ENCODE measurements around the gene RBBP8NL.

GRCh38 chr20:62475772-62476055 lies 48.4 kb upstream of the RBBP8NL start, which contains the start of gene GATA5:
- TF ChIP-seq CTCF (IDR thresholded peaks at IDR 0.05; ENCODE audit: low read length) (no peak), EZH2 (IDR thresholded peaks at IDR 0.05; ENCODE audit: borderline replicate concordance, low read length) (no peak)

Measured in OCI-LY1 (cell line).